PC-9 (cell line): Measurements from ENCODE around the gene PCMT1.

ENCODE experiments used
- EZH2 ChIP-seq: fragments of 200-600 bp; sonication (generic); IDR thresholded peaks from 2 replicates; pipeline ENCODE4 v1.8.0; 2017; ENCODE audit warnings: antibody characterized with exemption, low read depth
- TF ChIP-seq, protein P1 (sequence below): fragments of 200-600 bp; sonication (generic); conservative IDR thresholded peaks from 2 replicates; pipeline ENCODE4 v1.6.1; 2017; ENCODE audit warnings: mixed run types, antibody characterized with exemption, mild to moderate bottlenecking, moderate library complexity

GRCh38 chr6:149854532-149854931, 105.0 kb downstream of the PCMT1 start:
- TF ChIP-seq, protein P1, sequence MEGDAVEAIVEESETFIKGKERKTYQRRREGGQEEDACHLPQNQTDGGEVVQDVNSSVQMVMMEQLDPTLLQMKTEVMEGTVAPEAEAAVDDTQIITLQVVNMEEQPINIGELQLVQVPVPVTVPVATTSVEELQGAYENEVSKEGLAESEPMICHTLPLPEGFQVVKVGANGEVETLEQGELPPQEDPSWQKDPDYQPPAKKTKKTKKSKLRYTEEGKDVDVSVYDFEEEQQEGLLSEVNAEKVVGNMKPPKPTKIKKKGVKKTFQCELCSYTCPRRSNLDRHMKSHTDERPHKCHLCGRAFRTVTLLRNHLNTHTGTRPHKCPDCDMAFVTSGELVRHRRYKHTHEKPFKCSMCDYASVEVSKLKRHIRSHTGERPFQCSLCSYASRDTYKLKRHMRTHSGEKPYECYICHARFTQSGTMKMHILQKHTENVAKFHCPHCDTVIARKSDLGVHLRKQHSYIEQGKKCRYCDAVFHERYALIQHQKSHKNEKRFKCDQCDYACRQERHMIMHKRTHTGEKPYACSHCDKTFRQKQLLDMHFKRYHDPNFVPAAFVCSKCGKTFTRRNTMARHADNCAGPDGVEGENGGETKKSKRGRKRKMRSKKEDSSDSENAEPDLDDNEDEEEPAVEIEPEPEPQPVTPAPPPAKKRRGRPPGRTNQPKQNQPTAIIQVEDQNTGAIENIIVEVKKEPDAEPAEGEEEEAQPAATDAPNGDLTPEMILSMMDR, result no peak
- no peak for TF ChIP-seq EZH2
